ENCODE data around the gene ESYT2. TPM values are rescaled to one million over a fixed set of nuclear protein-coding genes. Genes with fewer than 3 reads are reported as not detected.

ESYT2 gene
- total RNA-seq, 1 experiment from 2014 or later: 59.4 TPM

GRCh38 chr7:158849768-158850544 is 20.6 kb upstream of the ESYT2 start:
- intact Hi-C loops (cut with micrococcal nuclease; ENCODE audit: unreplicated experiment): no loop called here
- TF ChIP-seq, protein P1, sequence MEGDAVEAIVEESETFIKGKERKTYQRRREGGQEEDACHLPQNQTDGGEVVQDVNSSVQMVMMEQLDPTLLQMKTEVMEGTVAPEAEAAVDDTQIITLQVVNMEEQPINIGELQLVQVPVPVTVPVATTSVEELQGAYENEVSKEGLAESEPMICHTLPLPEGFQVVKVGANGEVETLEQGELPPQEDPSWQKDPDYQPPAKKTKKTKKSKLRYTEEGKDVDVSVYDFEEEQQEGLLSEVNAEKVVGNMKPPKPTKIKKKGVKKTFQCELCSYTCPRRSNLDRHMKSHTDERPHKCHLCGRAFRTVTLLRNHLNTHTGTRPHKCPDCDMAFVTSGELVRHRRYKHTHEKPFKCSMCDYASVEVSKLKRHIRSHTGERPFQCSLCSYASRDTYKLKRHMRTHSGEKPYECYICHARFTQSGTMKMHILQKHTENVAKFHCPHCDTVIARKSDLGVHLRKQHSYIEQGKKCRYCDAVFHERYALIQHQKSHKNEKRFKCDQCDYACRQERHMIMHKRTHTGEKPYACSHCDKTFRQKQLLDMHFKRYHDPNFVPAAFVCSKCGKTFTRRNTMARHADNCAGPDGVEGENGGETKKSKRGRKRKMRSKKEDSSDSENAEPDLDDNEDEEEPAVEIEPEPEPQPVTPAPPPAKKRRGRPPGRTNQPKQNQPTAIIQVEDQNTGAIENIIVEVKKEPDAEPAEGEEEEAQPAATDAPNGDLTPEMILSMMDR (IDR thresholded peaks at IDR 0.05; ENCODE audit: insufficient read depth in 1 of 2, low read depth in 1 of 2, low read length in 1 of 2, severe bottlenecking in 1 of 2, unreplicated experiment in 1 of 2): no peak
- no peak overlapping the region for H3K27ac Mint-ChIP-seq (ENCODE audit: unreplicated experiment)
- no peak overlapping the region for H3K4me3 ChIP-seq (ENCODE audit: low read depth, low read length)
- no peaks in the 10 kb centered on the region; the same call in 1 of the 2 replicates for H3K4me1 ChIP-seq
- POLR2A ChIA-PET: no interaction called here
- H3K4me3 Mint-ChIP-seq (ENCODE audit: unreplicated experiment): no peak overlapping the region
- no peaks in the 10 kb centered on the region for H3K27me3 ChIP-seq (replicated peaks; ENCODE audit: control insufficient read depth, insufficient read depth, low read length)
- CTCF ChIA-PET: no interaction called here
- no peaks in the 10 kb centered on the region for H3K9me3 Mint-ChIP-seq (ENCODE audit: unreplicated experiment)
- BruUV-seq (replicated peaks): no TSS peak
- DNase-seq: no peak
- H3K27me3 Mint-ChIP-seq (ENCODE audit: insufficient read depth, unreplicated experiment): no peaks in the 10 kb centered on the region
- peaks cover 16% of the 10 kb centered on the region; the same call in 1 of the 2 replicates for H3K9me3 ChIP-seq
- no peaks in the 10 kb centered on the region for H3K36me3 ChIP-seq (ENCODE audit: control insufficient read depth, insufficient read depth, low read length)
- no peaks in the 10 kb centered on the region for H3K36me3 Mint-ChIP-seq (ENCODE audit: insufficient read depth, unreplicated experiment)
- H3K4me1 Mint-ChIP-seq (ENCODE audit: low read depth, unreplicated experiment): no peaks in the 10 kb centered on the region

GRCh38 chr7:158849442-158849767 is 20.1 kb upstream of the ESYT2 start:
- Mint-ChIP-seq H3K4me1 (ENCODE audit: low read depth, unreplicated experiment) (no peaks in the 10 kb centered on the region), H3K9me3 (ENCODE audit: unreplicated experiment) (no peaks in the 10 kb centered on the region), H3K36me3 (ENCODE audit: insufficient read depth, unreplicated experiment) (no peaks in the 10 kb centered on the region), H3K27ac (ENCODE audit: unreplicated experiment) (no peak overlapping the region), H3K27me3 (ENCODE audit: insufficient read depth, unreplicated experiment) (no peaks in the 10 kb centered on the region), H3K4me3 (ENCODE audit: unreplicated experiment) (no peak overlapping the region)
- no TSS peak for BruUV-seq (replicated peaks)
- intact Hi-C loops (cut with micrococcal nuclease; ENCODE audit: unreplicated experiment): no loop called here
- no peaks in the 10 kb centered on the region for H3K36me3 ChIP-seq (ENCODE audit: control insufficient read depth, insufficient read depth, low read length)
- TF ChIP-seq, protein P1 (IDR thresholded peaks at IDR 0.05; ENCODE audit: insufficient read depth in 1 of 2, low read depth in 1 of 2, low read length in 1 of 2, severe bottlenecking in 1 of 2, unreplicated experiment in 1 of 2): no peak
- ChIA-PET CTCF (no interaction called here), POLR2A (no interaction called here)
- no peaks in the 10 kb centered on the region; the same call in 1 of the 2 replicates for H3K4me1 ChIP-seq
- H3K4me3 ChIP-seq (ENCODE audit: low read depth, low read length): no peak overlapping the region
- DNase-seq: no peak
- peaks cover 16% of the 10 kb centered on the region; the same call in 1 of the 2 replicates for H3K9me3 ChIP-seq
- no peaks in the 10 kb centered on the region for H3K27me3 ChIP-seq (replicated peaks; ENCODE audit: control insufficient read depth, insufficient read depth, low read length)

DNA sequence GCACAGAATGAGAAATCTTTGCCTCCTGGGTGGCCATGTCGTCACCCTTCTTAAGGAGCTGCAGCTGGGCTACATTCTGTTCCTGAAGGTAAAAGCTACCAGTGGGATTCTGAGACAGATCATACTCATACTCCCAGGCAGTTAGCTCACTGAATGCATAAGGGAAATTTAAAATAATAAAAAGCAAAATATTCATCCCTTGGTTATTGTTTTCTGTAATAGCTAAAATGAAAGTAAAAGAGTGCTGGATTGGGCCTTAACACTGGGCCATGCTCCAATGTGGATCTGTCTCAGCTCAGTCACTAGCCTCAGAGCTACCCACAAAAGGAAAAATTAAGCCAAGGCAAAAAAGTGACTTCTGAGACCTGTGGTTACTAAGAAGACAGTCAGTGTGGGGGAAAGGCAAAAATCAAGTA is 18.1 kb upstream of the ESYT2 start:
- ChIA-PET CTCF (interaction anchor here (0.8 kb wide), 1 partner anchor 130 kb away, joined by 4 read pairs; no protein-coding TSS in a partner anchor), POLR2A (no interaction called here)
- Histone ChIP-seq H3K9me3 (peaks cover 16% of the 10 kb centered on the region; the same call in 1 of the 2 replicates), H3K4me1 (no peaks in the 10 kb centered on the region; the same call in 1 of the 2 replicates), H3K36me3 (ENCODE audit: control insufficient read depth, insufficient read depth, low read length) (no peaks in the 10 kb centered on the region), H3K27me3 (replicated peaks; ENCODE audit: control insufficient read depth, insufficient read depth, low read length) (no peaks in the 10 kb centered on the region), H3K4me3 (ENCODE audit: low read depth, low read length) (no peak overlapping the region)
- intact Hi-C loops (cut with micrococcal nuclease; ENCODE audit: unreplicated experiment): no loop called here
- Mint-ChIP-seq H3K4me1 (ENCODE audit: low read depth, unreplicated experiment) (peaks cover 7% of the 10 kb centered on the region), H3K36me3 (ENCODE audit: insufficient read depth, unreplicated experiment) (no peaks in the 10 kb centered on the region), H3K4me3 (ENCODE audit: unreplicated experiment) (no peak overlapping the region), H3K27me3 (ENCODE audit: insufficient read depth, unreplicated experiment) (no peaks in the 10 kb centered on the region), H3K9me3 (ENCODE audit: unreplicated experiment) (no peaks in the 10 kb centered on the region), H3K27ac (ENCODE audit: unreplicated experiment) (no peak overlapping the region)
- TF ChIP-seq, protein P1 (IDR thresholded peaks at IDR 0.05; ENCODE audit: insufficient read depth in 1 of 2, low read depth in 1 of 2, low read length in 1 of 2, severe bottlenecking in 1 of 2, unreplicated experiment in 1 of 2): no peak
- no TSS peak for BruUV-seq (replicated peaks)
- no peak for DNase-seq

All from Caco-2 (cell line).